ENCODE measurements around the gene GOLGA6A. TPM values are rescaled to one million over a fixed set of nuclear protein-coding genes. Genes with fewer than 3 reads are reported as not detected.

The GOLGA6A gene
- total RNA-seq, 4 donors from 2014 or later: 1.2 TPM; not detected in 3

DNA sequence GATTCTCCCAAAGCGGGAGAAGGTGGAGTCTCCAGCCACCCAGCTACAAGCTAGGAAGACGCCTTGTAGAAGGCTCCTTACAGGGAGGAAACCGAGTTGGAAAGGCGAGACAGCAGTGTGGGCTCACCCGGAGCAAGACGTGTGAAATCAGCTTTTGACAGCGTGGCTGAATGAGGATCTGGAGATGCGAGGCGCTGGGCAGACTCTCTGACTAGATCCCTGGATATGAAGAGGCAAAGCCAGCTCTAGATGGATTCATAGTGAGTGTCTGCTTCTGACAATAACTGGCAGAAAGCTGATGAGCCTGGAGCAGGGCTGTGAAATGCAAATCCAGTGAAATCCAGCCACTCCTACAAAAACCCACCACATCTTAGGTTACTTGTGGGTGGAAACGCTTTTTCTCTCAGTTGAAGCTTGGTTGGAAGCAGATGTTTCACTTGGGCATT, 41.0 kb downstream of the GOLGA6A start:
- Histone ChIP-seq H3K4me3 (no peak overlapping the region), H3K27me3 (no peaks in the 10 kb centered on the region), H3K27ac (replicated peaks in 1 of 4) (peak overlapping the region; percentile 42 to 68 (median 66)), H3K4me1 (peaks cover 46 to 71% (median 54%) of the 10 kb centered on the region in 4 donors), H3K36me3 (peaks cover 0 to 66% (median 59%) of the 10 kb centered on the region in 4 donors), H3K9me3 (no peaks in the 10 kb centered on the region)
- 86% methylated on average over 10 of the region's 10 CpGs for WGBS
- no peak for DNase-seq (ENCODE audit: extremely low spot score)
- TF ChIP-seq, protein P1, sequence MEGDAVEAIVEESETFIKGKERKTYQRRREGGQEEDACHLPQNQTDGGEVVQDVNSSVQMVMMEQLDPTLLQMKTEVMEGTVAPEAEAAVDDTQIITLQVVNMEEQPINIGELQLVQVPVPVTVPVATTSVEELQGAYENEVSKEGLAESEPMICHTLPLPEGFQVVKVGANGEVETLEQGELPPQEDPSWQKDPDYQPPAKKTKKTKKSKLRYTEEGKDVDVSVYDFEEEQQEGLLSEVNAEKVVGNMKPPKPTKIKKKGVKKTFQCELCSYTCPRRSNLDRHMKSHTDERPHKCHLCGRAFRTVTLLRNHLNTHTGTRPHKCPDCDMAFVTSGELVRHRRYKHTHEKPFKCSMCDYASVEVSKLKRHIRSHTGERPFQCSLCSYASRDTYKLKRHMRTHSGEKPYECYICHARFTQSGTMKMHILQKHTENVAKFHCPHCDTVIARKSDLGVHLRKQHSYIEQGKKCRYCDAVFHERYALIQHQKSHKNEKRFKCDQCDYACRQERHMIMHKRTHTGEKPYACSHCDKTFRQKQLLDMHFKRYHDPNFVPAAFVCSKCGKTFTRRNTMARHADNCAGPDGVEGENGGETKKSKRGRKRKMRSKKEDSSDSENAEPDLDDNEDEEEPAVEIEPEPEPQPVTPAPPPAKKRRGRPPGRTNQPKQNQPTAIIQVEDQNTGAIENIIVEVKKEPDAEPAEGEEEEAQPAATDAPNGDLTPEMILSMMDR (IDR thresholded peaks at IDR 0.05): no peak
- no peak for TF ChIP-seq POLR2AphosphoS5 (IDR thresholded peaks at IDR 0.05)
- TF ChIP-seq EP300 (IDR thresholded peaks at IDR 0.05): no peak
- TF ChIP-seq POLR2A (IDR thresholded peaks at IDR 0.05; ENCODE audit: low read depth): no peak
- intact Hi-C loops (cut with DNase I): no loop called here

DNA sequence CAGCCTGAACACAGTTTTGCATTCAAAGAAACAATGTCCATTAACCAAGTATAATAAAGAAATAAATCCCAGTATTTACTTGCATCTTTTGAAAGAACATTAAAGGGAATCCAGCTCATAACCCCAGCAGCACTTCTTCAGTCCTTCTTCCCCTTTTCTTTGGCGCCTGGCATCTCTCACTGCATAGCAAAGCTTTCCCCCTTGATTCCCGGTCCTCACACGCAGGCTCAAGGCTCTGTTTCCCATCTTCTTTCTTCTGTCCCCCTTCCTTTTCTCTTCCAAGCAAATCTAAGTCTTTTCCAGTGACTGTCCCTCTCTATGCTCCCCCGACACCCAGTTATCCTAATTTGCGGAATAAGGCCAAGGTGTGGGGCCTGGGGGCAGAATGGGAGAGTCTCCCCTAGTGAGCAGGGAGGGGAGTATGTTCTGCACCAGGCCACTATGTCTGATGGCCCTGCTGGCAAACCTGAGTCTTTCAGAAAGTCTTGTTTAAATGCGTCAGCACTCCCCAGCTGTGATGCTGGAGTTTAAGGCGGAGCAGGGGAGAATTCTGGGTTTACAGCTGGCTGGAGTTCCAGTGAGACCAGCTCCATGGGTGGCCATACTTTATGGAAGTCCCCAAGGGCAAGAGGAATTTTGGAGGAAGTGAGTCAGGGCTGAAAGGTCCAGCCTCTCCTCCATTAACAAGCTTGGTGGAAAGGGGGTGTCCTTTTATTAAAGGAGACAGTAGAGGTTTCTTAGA, 42.1 kb downstream of the GOLGA6A start:
- Histone ChIP-seq H3K36me3 (peaks cover 6 to 72% (median 64%) of the 10 kb centered on the region in 4 donors), H3K27me3 (no peaks in the 10 kb centered on the region), H3K27ac (replicated peaks in 1 of 4) (peak overlapping the region; percentile 42 to 68 (median 66)), H3K4me3 (no peak overlapping the region), H3K4me1 (peaks cover 46 to 75% (median 55%) of the 10 kb centered on the region in 4 donors), H3K9me3 (no peaks in the 10 kb centered on the region)
- peak; percentile 42 to 52 for TF ChIP-seq POLR2AphosphoS5 (IDR thresholded peaks at IDR 0.05)
- TF ChIP-seq, protein P1 (IDR thresholded peaks at IDR 0.05): no peak
- no peak for TF ChIP-seq POLR2A (IDR thresholded peaks at IDR 0.05; ENCODE audit: low read depth)
- WGBS: 85% methylated on average over 7 of the region's 7 CpGs
- intact Hi-C loops (cut with DNase I): no loop called here
- no peak for DNase-seq (ENCODE audit: extremely low spot score)

DNA sequence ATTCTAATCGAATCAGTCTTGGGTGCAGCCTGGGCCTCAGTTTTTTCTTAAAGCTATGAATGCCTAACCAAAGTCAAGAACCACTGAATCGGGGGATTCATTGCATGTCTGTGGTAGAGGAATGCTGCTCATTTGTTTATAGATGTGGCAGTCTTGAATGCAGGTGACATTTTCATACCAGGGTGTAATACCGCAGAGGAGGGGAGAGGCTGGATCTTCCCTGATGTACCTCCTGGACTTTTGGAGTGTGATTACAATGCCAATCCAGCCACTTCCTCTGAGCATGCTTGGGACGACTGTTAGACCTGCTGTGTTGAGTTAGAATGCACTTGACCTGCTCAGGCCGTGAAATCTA, 42.7 kb downstream of the GOLGA6A start:
- H3K36me3 ChIP-seq: peaks cover 12 to 72% (median 64%) of the 10 kb centered on the region in 4 donors
- no peak overlapping the region for H3K4me3 ChIP-seq
- 80% methylated on average over 5 of the region's 5 CpGs for WGBS
- no peaks in the 10 kb centered on the region for H3K27me3 ChIP-seq
- no peaks in the 10 kb centered on the region for H3K9me3 ChIP-seq
- DNase-seq (ENCODE audit: extremely low spot score): no peak
- intact Hi-C loops (cut with DNase I): loop anchor here (5.0 kb wide), 1 partner anchor 62 kb away; no protein-coding TSS in a partner anchor
- TF ChIP-seq, protein P1 (IDR thresholded peaks at IDR 0.05): no peak
- TF ChIP-seq POLR2AphosphoS5 (IDR thresholded peaks at IDR 0.05): no peak
- TF ChIP-seq POLR2A (IDR thresholded peaks at IDR 0.05; ENCODE audit: low read depth): no peak
- TF ChIP-seq EP300 (IDR thresholded peaks at IDR 0.05): no peak
- peak overlapping the region in 3 of 4 donors; percentile 51 to 68 (median 65) for H3K27ac ChIP-seq (replicated peaks in 1 of 4)
- peaks cover 45 to 71% (median 53%) of the 10 kb centered on the region in 4 donors for H3K4me1 ChIP-seq

DNA sequence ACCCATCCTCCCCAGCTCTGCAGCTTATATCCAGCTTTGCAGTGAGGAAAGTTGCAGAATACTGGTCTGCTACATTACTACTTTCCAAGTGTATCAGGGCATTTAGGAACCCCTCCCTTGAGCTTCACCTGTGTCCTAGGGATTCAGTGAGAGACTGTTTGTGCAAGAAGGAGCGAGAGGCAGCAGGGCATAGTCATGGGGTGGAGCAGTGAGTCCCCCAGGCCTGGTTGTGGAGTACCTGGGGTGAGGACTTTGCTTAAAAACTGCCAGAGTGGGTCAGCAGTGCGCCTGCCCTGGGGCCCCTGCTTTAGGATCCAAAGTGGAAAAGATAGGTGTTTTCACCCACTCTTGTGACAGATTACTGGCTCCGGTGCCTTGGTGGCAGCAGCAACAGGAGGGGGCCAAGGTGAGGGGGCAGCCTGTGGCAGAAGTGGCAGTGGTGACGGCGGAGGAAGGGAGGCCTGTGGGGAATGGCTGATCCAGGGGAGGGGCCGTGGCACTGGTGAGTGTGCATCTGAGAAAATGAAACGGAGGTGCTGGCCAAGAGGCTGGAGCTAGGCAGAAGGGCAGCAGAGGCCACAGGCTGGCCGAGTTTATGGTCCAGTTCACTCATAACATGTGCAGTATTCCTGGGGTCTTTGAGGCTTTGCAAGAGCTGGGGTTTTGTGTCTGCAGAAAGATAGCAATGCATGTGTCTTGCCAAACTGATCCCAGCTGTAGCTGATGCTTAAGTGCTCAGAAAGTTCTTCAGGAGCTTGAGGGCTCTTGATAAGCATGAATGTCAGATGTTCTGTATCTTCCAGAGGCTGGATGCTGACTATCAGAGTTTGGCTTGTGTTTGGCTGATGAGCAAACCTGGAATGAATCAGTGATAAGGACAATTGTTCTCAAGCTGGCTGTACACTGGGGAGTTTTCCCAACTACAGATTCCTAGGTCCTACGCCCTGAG, 43.4 kb downstream of the GOLGA6A start:
- TF ChIP-seq POLR2AphosphoS5 (IDR thresholded peaks at IDR 0.05) (no peak), EP300 (IDR thresholded peaks at IDR 0.05) (no peak), POLR2A (IDR thresholded peaks at IDR 0.05; ENCODE audit: low read depth) (no peak)
- TF ChIP-seq, protein P1 (IDR thresholded peaks at IDR 0.05): no peak
- H3K36me3 ChIP-seq: peaks cover 18 to 72% (median 66%) of the 10 kb centered on the region in 4 donors
- WGBS: 66% methylated on average over 8 of the region's 9 CpGs
- no peaks in the 10 kb centered on the region for H3K27me3 ChIP-seq
- no peak overlapping the region for H3K4me3 ChIP-seq
- no peaks in the 10 kb centered on the region for H3K9me3 ChIP-seq
- H3K27ac ChIP-seq (replicated peaks in 1 of 4): peak overlapping the region in 1 of 4 donors; percentile 51
- peaks cover 38 to 67% (median 47%) of the 10 kb centered on the region in 4 donors for H3K4me1 ChIP-seq
- intact Hi-C loops (cut with DNase I): loop anchor here (5.0 kb wide), 1 partner anchor 62 kb away; no protein-coding TSS in a partner anchor
- DNase-seq (ENCODE audit: extremely low spot score): no peak
